GM12878 (cell line): ENCODE measurements around the gene TPCN2. TPM values are rescaled to one million over a fixed set of nuclear protein-coding genes. Genes with fewer than 3 reads are reported as not detected.

Experiments used
- ATAC-seq: fragments of 200-7000 bp; cut with Tn5 transposase; 3 replicates; pipeline ENCODE4 v1.9.1; 2020; ENCODE audit warnings: mild to moderate bottlenecking, moderate library complexity
- BruUV-seq: library from RNA; stranded (reverse); fragments of 400-500 nt; replicated peaks from 2 replicates; lab custom pipeline; 2021; lab: Mats Ljungman, UMichigan
- CTCF ChIA-PET: fragments of 300-600 bp; sonication (Branson Sonifier 250); formaldehyde crosslinking; extraction: SDS; loops from one replicate; lab custom pipeline; 2021; ENCODE audit warnings: inconsistent platforms; lab: Yijun Ruan, JAX
- POLR2A ChIA-PET: fragments of 350-600 bp; formaldehyde crosslinking; extraction: SDS; loops from one replicate; lab custom pipeline; 2021; ENCODE audit warnings: inconsistent platforms; lab: Charles Lee
- RAD21 ChIA-PET: fragments of 300-600 bp; sonication (Branson Sonifier 250); formaldehyde crosslinking; loops from one replicate; lab custom pipeline; 2023; ENCODE audit warnings: antibody characterized with exemption; ENCODE audit not compliant: unreplicated experiment; lab: Charles Lee
- SMC1A ChIA-PET: fragments of 300-600 bp; sonication (Branson Sonifier 250); formaldehyde crosslinking; loops from one replicate; lab custom pipeline; 2023; ENCODE audit not compliant: unreplicated experiment, uncharacterized antibody; lab: Charles Lee
- DNase-seq: peaks from one replicate; pipeline ENCODE4 v3.0.0-alpha.2; 2011; ENCODE audit warnings: low read depth, low spot score
- FAIRE-seq: peaks from 3 replicates; lab custom pipeline; 2011; peaks lifted over from hg19 to GRCh38; lab: Jason Lieb, UNC
- H2AFZ ChIP-seq: 2 replicates; pipeline ENCODE4 v1.6.0; 2011; ENCODE audit warnings: low read depth, low read length, control low read depth; ENCODE audit not compliant: control insufficient read depth
- H3K27ac ChIP-seq: 2 replicates; pipeline ENCODE4 v1.5.1; 2011; ENCODE audit warnings: control low read depth; ENCODE audit not compliant: control insufficient read depth, insufficient read depth
- H3K27me3 ChIP-seq, 2 experiments: replicated peaks in 1 of 2; 2 replicates each; pipeline versions ENCODE4 v1.6.0 to v1.6.1; 2011; ENCODE audit warnings: low read length in 1 of 2; ENCODE audit not compliant: control insufficient read depth in 2 of 2, insufficient read depth in 2 of 2
- H3K36me3 ChIP-seq, 2 experiments: 2 replicates each; pipeline ENCODE4 v1.5.1; 2011; ENCODE audit warnings: low read length in 1 of 2; ENCODE audit not compliant: control insufficient read depth in 2 of 2, insufficient read depth in 2 of 2
- H3K4me1 ChIP-seq: 2 replicates; pipeline ENCODE4 v1.6.1; 2011; ENCODE audit warnings: mild to moderate bottlenecking, low read length, moderate library complexity, mixed read lengths; ENCODE audit not compliant: control insufficient read depth, insufficient read depth
- H3K4me2 ChIP-seq: 2 replicates; pipeline ENCODE4 v1.6.0; 2011; ENCODE audit warnings: control low read depth; ENCODE audit not compliant: control insufficient read depth, insufficient read depth
- H3K4me3 ChIP-seq: fragments of 200-600 bp; sonication (generic); 2 replicates; pipeline ENCODE4 v1.5.1; 2016
- H3K79me2 ChIP-seq: 2 replicates; pipeline ENCODE4 v1.6.0; 2011; ENCODE audit warnings: low read length; ENCODE audit not compliant: control insufficient read depth, insufficient read depth
- H3K9ac ChIP-seq: 2 replicates; pipeline ENCODE4 v1.8.0; 2011; ENCODE audit warnings: low read length, control low read depth, mixed read lengths; ENCODE audit not compliant: control insufficient read depth, insufficient read depth
- H3K9me3 ChIP-seq: replicated peaks from 3 replicates; pipeline ENCODE4 v1.5.1; 2011; ENCODE audit warnings: mild to moderate bottlenecking, low read length; ENCODE audit not compliant: control insufficient read depth, insufficient read depth
- H4K20me1 ChIP-seq: 2 replicates; pipeline ENCODE4 v1.6.0; 2011; ENCODE audit not compliant: control insufficient read depth, insufficient read depth
- CBX3 ChIP-seq: fragments of 200-600 bp; sonication (generic); IDR thresholded peaks from 2 replicates; pipeline ENCODE4 v1.6.1; 2016; ENCODE audit warnings: low read depth, borderline replicate concordance
- CHD4 ChIP-seq: fragments of 200-600 bp; sonication (generic); IDR thresholded peaks from 2 replicates; pipeline ENCODE4 v1.6.1; 2016; ENCODE audit warnings: mild to moderate bottlenecking
- CREB1 ChIP-seq: IDR thresholded peaks from 2 replicates; pipeline ENCODE4 v1.6.1; 2012; ENCODE audit warnings: low read depth, mild to moderate bottlenecking, inconsistent platforms
- EED ChIP-seq: sonication (generic); IDR thresholded peaks from 2 replicates; pipeline ENCODE4 v1.6.1; 2016; ENCODE audit warnings: antibody characterized with exemption, low read depth
- FOXK2 ChIP-seq: fragments of 450-650 bp; IDR thresholded peaks from 2 replicates; pipeline ENCODE4 v1.6.1; 2017; ENCODE audit warnings: mild to moderate bottlenecking, moderate library complexity
- HDAC6 ChIP-seq: fragments of 200-600 bp; sonication (generic); IDR thresholded peaks from one replicate; pipeline ENCODE4 v1.8.0; 2017; ENCODE audit warnings: antibody characterized with exemption; ENCODE audit not compliant: unreplicated experiment
- IRF4 ChIP-seq: IDR thresholded peaks from 2 replicates; pipeline ENCODE4 v1.6.1; 2011; ENCODE audit warnings: low read depth, low read length
- JUNB ChIP-seq: IDR thresholded peaks from 2 replicates; pipeline ENCODE4 v1.6.1; 2016; ENCODE audit warnings: antibody characterized with exemption, mild to moderate bottlenecking
- KDM1A ChIP-seq: fragments of 200-600 bp; sonication (generic); IDR thresholded peaks from 2 replicates; pipeline ENCODE4 v1.6.1; 2016; ENCODE audit warnings: borderline replicate concordance
- MYC ChIP-seq: IDR thresholded peaks from 2 replicates; pipeline ENCODE4 v1.6.1; 2011; ENCODE audit warnings: mild to moderate bottlenecking, low read length, moderate library complexity, inconsistent platforms; ENCODE audit not compliant: insufficient read depth, insufficient replicate concordance, insufficient read length, severe bottlenecking
- NR2C1 ChIP-seq: fragments of 450-650 bp; IDR thresholded peaks from 2 replicates; pipeline ENCODE4 v1.6.1; 2017; ENCODE audit warnings: antibody characterized with exemption, mild to moderate bottlenecking, moderate library complexity
- POU2F2 ChIP-seq: IDR thresholded peaks from 3 replicates; pipeline ENCODE4 v1.6.1; 2011; ENCODE audit warnings: low read depth, mild to moderate bottlenecking, low read length, borderline replicate concordance
- RUNX3 ChIP-seq: IDR thresholded peaks from 2 replicates; pipeline ENCODE4 v1.6.1; 2012; ENCODE audit warnings: low read length, inconsistent platforms
- TCF3 ChIP-seq: IDR thresholded peaks from 2 replicates; pipeline ENCODE4 v1.6.1; 2012; ENCODE audit warnings: low read depth, mild to moderate bottlenecking, low read length, borderline replicate concordance; ENCODE audit not compliant: insufficient read depth
- ZNF622 ChIP-seq: fragments of 450-650 bp; IDR thresholded peaks from 2 replicates; pipeline ENCODE4 v1.6.1; 2017; ENCODE audit warnings: mild to moderate bottlenecking, inconsistent platforms
- WGBS: methylation state at CpG from one replicate; pipeline ENCODE4 v1.1.6; 2016; ENCODE audit warnings: low lambda C conversion rate; ENCODE audit not compliant: insufficient replicate concordance, insufficient coverage; ENCODE audit errors: missing lambda C conversion rate; 5-methylcytosine and 5-hydroxymethylcytosine counted together
- in situ Hi-C: fragments of 300-500 bp; cut with MboI; formaldehyde crosslinking; loops from 9 replicates; pipeline ENCODE4 v1.14.3; 2018; ENCODE audit warnings: mixed read lengths
- intact Hi-C: fragments of 100-400 bp; cut with micrococcal nuclease; formaldehyde crosslinking; loops from one replicate; pipeline ENCODE4 v1.14.2; 2022; ENCODE audit not compliant: unreplicated experiment
- polyA plus RNA-seq, 11 experiments: library from polyadenylated mRNA; depleted of rRNA in 4 of 11; unstranded in 6 of 11; stranded (reverse) in 5 of 11; fragments of >200 nt; fragmentation: Nextera tagmentation in 4 of 11; fragmentation: Illumina TruSeq in 1 of 11; extraction: Ambion mirVana in 4 of 11; extraction: Trizol in 1 of 11; gene quantifications; 1 replicate in 1 of 11; 2 replicates in 10 of 11; pipeline versions ENCODE4 v1.2.1 to v1.2.3, GENCODE V29; 2011 to 2016; ENCODE audit warnings: inconsistent platforms in 2 of 11, missing spikeins in 2 of 11, low read depth in 1 of 11
- total RNA-seq, 4 experiments: library from RNA; depleted of rRNA in 3 of 4; stranded (reverse); fragments of >200 nt in 3 of 4; fragmentation: Illumina TruSeq in 1 of 4; extraction: Trizol in 1 of 4; gene quantifications; 2 replicates each; pipeline versions ENCODE4 v1.2.1 to v1.2.3, GENCODE V29; 2013 to 2021
- TF ChIP-seq, protein P1 (sequence below): fragments of 150-350 bp; IDR thresholded peaks from 2 replicates; pipeline ENCODE4 v1.6.1; 2016; ENCODE audit warnings: low read depth, low read length

TPCN2 gene
- total and polyA plus RNA-seq, 10 of the 15 experiments (the other 5 are each of a cell fraction or from before 2014, with no cell fraction given): 1.7 to 18.4 (median 8.4) TPM

DNA sequence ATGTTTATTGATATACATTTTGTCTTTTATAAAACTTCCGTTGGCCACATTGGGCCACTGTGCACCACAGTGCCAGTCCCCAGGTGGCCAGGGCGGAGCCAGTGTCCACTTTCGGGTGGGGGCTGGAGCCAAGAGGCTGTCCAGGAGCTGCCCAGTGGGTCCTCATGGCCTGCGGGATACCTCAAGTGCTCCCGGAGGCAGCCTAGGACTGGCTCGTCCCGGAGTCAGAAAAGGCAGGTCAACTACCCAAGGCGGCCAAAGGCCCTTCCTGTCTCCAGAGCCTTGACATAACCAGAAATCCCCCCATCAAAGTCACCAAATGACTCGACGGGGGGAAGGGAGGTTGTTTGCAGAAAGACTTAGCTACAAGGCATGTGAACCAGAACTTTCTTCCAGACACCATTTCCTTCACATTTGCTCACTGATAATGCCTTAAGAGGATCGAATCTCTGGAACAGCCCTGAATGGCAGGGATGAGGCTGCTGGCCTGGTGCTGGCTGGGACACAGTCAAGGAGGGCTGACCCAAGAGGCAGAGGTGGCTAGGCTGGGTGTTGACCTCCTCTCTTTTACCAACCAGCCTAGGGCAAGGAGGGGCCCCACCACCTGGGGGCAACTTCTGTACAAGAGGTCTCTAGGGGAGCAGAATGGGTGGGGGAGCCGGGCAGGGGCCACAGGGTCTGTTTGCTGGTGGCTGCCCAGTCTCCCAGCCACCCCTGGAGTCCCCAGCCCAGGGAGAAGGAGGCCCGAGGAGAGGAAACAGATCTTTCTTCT, 44.1 kb upstream of the TPCN2 start:
- H3K27ac ChIP-seq: no peak overlapping the region
- DNase-seq: no peak
- H3K9me3 ChIP-seq: no peaks in the 10 kb centered on the region
- peak; percentile 59 for ATAC-seq
- ChIA-PET SMC1A (no interaction called here), RAD21 (no interaction called here), CTCF (no interaction called here), POLR2A (no interaction called here)
- no peak overlapping the region for H3K4me3 ChIP-seq
- H3K36me3 ChIP-seq: no peaks in the 10 kb centered on the region
- H3K79me2 ChIP-seq: no peaks in the 10 kb centered on the region
- H2AFZ ChIP-seq: no peak overlapping the region
- no peaks in the 10 kb centered on the region; the same call in 1 of the 2 replicates for H3K4me1 ChIP-seq
- 30% methylated on average over 12 of the region's 13 CpGs for WGBS
- no peak overlapping the region for H3K4me2 ChIP-seq
- in situ Hi-C loops: no loop called here
- FAIRE-seq: no peak
- H4K20me1 ChIP-seq: no peaks in the 10 kb centered on the region
- TF ChIP-seq JUNB (peak; percentile 76), EED (0 out of 2 replicates have a peak, but pooled peaks have one; percentile 15), FOXK2 (no peak), CREB1 (0 out of 2 replicates have a peak, but pooled peaks have one; percentile 12), RUNX3 (peak; percentile 51), IRF4 (peak; percentile 44; the same call in 1 of the 2 replicates)
- intact Hi-C loops: no loop called here
- BruUV-seq: no TSS peak
- no peak overlapping the region for H3K9ac ChIP-seq
- H3K27me3 ChIP-seq: peaks cover 3 to 4% of the 10 kb centered on the region in 2 experiments; a peak in 3 of 4 replicates

DNA sequence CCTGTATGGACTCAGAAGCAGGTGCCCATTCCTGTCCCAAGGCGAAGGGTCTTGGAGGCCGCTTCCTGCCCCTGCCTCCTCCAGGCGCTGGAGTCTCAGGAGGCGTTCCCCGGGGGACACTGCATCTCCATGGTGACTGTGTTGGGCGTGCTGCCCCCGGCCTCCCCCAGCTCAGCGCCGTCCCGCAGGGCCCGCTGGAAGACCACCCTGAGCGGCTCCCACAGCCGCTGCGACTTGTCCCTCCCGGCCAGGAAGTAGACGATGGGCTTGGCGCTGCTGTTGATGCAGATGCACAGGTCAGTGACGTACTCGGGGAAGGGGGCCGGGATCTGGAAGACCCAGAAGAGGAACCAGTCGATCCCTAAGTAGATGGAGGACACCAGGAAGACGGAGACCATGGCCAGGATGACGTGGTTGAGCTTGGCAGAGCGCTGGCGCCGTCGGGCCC, 43.5 kb upstream of the TPCN2 start:
- Histone ChIP-seq H3K9ac (no peak overlapping the region), H3K36me3 (no peaks in the 10 kb centered on the region), H3K9me3 (no peaks in the 10 kb centered on the region), H4K20me1 (no peaks in the 10 kb centered on the region), H3K79me2 (no peaks in the 10 kb centered on the region), H3K4me3 (no peak overlapping the region), H3K27ac (no peak overlapping the region), H3K27me3 (peaks cover 3 to 4% of the 10 kb centered on the region in 2 experiments; a peak in 3 of 4 replicates), H3K4me2 (no peak overlapping the region), H2AFZ (no peak overlapping the region), H3K4me1 (no peaks in the 10 kb centered on the region; the same call in 1 of the 2 replicates)
- no TSS peak for BruUV-seq
- ChIA-PET CTCF (no interaction called here), POLR2A (no interaction called here), RAD21 (no interaction called here), SMC1A (no interaction called here)
- FAIRE-seq: no peak
- no peak for DNase-seq
- WGBS: 73% methylated on average over 27 of the region's 27 CpGs
- in situ Hi-C loops: no loop called here
- intact Hi-C loops: no loop called here
- ATAC-seq: no peak
- TF ChIP-seq, protein P1, sequence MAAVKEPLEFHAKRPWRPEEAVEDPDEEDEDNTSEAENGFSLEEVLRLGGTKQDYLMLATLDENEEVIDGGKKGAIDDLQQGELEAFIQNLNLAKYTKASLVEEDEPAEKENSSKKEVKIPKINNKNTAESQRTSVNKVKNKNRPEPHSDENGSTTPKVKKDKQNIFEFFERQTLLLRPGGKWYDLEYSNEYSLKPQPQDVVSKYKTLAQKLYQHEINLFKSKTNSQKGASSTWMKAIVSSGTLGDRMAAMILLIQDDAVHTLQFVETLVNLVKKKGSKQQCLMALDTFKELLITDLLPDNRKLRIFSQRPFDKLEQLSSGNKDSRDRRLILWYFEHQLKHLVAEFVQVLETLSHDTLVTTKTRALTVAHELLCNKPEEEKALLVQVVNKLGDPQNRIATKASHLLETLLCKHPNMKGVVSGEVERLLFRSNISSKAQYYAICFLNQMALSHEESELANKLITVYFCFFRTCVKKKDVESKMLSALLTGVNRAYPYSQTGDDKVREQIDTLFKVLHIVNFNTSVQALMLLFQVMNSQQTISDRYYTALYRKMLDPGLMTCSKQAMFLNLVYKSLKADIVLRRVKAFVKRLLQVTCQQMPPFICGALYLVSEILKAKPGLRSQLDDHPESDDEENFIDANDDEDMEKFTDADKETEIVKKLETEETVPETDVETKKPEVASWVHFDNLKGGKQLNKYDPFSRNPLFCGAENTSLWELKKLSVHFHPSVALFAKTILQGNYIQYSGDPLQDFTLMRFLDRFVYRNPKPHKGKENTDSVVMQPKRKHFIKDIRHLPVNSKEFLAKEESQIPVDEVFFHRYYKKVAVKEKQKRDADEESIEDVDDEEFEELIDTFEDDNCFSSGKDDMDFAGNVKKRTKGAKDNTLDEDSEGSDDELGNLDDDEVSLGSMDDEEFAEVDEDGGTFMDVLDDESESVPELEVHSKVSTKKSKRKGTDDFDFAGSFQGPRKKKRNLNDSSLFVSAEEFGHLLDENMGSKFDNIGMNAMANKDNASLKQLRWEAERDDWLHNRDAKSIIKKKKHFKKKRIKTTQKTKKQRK: no peak
- TF ChIP-seq CBX3 (no peak), MYC (no peak), POU2F2 (no peak), TCF3 (no peak), ZNF622 (no peak), NR2C1 (no peak), CHD4 (no peak), HDAC6 (no peak), KDM1A (no peak)
